Left forelimb (tissue), 1 donor: ENCODE data around the gene TENT4A.

Source experiments
- DNase-seq: peaks from one replicate; pipeline ENCODE4 v3.0.0-alpha.2; 2018; ENCODE audit warnings: low spot score

TENT4A gene

DNA sequence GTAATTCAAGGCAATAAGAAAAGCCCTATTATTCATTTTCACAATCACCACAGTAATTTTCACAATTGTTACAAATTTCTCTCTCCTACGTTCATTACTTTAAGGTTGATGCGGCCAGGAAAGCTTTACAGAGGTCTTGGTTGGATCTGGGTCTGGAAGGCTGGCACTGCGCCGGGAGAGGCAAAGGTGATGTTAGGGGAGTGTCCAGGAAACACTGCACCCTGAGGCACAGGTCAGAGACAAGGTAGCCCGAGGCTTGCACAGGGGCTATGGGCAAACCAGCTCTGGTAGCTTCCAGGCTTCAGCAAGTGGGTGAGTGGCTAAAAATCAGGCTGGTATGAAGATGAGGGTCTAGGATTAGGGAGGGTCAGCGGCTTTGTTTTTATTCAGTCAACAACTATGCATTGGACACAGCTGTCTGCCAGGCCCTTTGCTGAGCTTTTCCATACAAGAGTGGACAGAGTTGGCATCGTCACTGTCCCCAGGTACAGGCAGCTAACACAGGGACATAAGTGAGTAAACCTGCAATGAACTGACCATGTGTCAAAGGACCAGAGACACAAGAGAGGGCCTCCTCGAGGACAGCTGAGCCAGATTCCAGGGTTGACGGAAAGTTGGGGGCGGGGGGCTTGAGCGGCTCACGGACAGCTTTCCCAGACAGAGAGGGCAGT, 12.4 kb upstream of the TENT4A start:
- no peak for DNase-seq

- DNase-seq: no peak
Measured at GRCh38 chr5:6701491-6701890, 11.7 kb upstream of the TENT4A start.

GRCh38 chr5:6702633-6703032, 10.6 kb upstream of the TENT4A start:
- no peak for DNase-seq

GRCh38 chr5:6703806-6704205, 9.4 kb upstream of the TENT4A start:
- no peak for DNase-seq

- DNase-seq: no peak
Measured at GRCh38 chr5:6704361-6704851, 8.8 kb upstream of the TENT4A start.

DNA sequence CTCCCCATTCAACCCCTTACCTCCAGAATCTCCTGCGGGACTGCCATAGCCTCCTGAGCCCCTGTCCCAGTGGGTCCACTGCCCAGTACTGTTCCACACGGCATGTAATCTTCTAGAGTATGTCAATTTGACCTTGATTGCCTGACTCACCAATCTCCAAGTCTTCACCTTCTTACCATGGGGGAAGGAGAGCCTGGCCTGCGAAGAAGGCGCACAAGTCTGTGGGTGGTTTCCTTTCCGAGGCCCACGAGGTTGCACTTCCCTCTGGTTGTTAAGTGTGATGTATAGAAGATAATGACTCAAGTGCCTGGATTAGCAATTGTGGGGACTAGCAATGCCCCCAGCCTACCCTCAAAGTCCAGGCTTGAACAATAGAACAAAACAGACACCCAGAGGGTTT, 8.1 kb upstream of the TENT4A start:
- no peak for DNase-seq

DNA sequence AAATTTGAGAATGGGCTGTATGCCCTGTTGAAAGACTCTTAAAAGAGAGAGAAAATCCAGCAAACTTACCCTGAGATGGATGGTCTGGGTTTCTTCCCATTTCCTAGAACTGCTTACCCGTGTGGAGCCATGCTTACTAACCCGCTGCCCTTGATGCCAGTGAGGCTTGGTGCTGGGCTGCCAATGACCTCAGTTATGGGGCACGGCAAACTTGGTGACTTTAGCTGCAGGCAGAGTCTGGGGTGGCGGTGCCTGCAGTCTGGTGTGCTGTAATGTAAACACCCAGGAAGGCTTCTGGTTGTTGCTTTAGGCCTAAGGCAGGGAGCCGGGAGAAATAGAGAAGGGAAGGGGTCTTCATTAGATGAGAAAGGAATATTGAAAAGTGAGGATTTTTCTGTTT, 7.3 kb upstream of the TENT4A start:
- DNase-seq: no peak

- no peak for DNase-seq
Measured at GRCh38 chr5:6707852-6708251, 5.4 kb upstream of the TENT4A start.

GRCh38 chr5:6708814-6709213, 4.4 kb upstream of the TENT4A start:
- no peak for DNase-seq

GRCh38 chr5:6710070-6710469, 3.2 kb upstream of the TENT4A start:
- DNase-seq: no peak

- no peak for DNase-seq
Measured at GRCh38 chr5:6710551-6711318, 2.5 kb upstream of the TENT4A start.

GRCh38 chr5:6711409-6712141, 1.7 kb upstream of the TENT4A start:
- no peak for DNase-seq

DNA sequence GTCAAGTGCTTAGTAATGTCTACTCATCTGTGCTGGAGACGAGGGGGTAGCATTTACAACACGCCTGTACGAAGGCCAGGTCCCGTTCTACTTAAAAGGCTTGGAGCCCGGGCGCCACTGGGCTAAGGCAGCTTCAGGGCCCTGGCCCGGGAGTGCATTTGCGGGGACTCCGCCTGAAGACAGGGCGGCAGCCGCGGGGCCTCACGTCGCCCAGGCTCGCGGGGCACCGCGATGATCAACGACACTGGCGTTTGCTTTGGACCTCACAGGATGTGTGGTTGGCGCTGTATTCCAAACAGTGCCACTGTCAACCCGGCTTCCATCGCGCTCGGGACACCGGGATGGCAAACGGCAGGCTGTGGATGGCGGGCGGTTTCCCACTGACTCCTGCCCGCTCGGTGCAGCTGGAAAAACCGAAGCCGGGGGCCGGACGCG, 1.1 kb upstream of the TENT4A start:
- peak; percentile 78 for DNase-seq

DNA sequence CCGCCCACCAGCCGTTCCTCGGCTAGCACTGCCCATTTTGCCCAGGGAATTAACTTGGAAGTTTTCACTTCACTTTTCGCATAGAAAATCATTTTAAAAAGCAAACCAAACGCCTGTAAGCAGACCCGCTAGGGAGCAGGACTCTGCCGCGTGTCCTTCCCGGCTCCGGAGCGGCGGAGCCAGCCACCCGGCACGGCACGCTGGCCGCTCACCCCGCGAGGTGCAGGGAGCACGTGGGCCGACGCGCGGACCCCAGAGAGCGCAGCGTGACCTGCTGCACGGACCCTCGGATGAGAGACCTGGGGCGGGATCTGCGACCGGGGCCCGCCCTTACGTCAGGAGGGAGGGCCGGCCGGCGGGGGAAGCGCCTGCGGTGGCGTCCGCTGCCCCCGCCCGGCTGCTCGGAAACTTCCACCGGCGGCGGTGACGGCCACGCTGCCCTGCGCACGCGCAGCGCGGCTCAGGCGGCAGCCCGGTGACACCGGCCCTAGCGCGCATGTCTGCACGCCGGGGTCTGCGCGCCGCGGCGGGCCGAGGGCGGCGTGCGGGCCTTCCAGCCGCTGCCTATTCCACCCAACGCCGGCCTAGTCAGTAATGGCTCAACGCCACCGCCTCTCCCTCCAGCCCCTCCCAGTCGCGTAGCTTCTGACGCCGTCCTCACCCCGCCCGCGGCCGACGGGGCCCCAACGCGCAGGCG, 507 bp upstream of the TENT4A start:
- DNase-seq: peak; percentile 100

GRCh38 chr5:6714226-6715041, 1.2 kb downstream of the TENT4A start:
- no peak for DNase-seq

DNA sequence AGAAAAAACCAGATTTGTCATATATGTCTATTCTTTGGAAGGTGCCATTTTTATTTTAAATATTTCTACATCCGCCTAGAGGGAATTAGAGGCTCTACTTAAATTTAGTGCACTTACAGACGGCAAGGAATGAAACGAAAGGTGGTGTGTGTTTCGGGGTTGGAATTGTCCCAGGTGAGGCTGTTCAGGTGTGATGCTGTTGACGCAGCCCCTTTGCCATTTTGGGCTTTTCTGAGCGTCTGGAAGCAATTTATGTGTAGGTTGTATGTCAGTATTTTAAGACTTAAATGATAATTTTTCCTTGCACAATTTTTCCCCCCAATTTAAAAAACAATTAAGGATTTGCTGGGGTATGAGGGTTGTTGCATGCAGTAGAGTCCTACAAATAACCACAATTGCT, 2.0 kb downstream of the TENT4A start:
- DNase-seq: no peak

GRCh38 chr5:6715758-6716628, 2.8 kb downstream of the TENT4A start:
- no peak for DNase-seq

GRCh38 chr5:6716629-6717149, 3.5 kb downstream of the TENT4A start:
- no peak for DNase-seq

DNA sequence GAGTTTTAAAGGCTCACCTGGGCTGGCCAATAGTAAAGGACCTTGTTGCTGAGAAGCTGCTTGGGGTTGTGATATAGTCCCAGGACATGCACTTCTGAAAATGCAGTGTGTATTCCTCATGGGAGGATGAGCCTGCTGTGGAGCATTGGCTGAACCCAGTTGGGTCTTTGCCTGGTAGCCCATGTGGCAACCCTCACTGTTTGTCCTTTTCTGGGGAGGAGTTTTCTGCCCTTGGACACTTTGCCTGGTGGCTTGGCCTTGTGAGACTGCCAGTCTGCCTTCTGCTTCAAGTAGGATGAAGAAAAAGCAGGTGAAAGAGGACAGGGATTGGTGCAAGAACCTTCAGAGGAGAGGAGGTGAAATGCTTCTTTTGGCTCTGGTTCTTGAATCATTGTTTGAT, 4.0 kb downstream of the TENT4A start:
- DNase-seq: peak; percentile 51

- peak; percentile 26 for DNase-seq
Measured at GRCh38 chr5:6717687-6718086, 4.5 kb downstream of the TENT4A start.
